ENCODE data around the gene POU6F1.

The POU6F1 gene

DNA sequence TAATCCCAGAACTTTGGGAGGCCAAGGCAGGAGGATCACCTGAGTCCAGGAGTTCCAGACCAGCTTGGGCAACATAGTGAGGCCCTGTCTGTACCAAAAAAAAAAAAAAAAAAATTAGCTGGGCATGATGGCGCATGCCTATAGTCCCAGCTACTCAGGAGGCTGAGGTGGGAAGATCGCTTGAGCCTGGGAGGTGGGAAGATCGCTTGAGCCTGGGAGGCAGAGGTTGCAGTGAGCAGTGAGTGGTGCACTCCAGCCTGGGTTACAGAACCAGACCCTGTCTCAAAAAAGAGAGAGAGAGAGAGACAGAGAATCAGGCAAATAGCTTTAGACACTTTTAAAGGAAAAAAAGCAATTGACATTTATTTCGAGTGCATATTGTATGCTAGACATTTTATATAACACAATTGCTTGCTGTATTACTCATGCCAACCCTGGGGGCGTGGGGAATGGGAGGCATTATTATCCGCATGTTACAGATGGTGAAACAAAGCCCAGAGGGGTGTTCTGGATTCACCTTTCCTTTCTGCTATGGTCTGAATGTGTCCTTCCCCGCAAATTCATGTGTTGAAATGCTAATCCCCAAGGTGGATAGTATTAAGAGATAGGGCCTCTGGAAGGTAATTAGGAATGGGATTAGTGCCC lies 9.7 kb downstream of the POU6F1 start:
- ChIA-PET CTCF (interaction anchor here (1.1 kb wide), 1 partner anchor 10 kb away, joined by 4 read pairs; no protein-coding TSS in a partner anchor), POLR2A (no interaction called here)
- H3K36me3 ChIP-seq (ENCODE audit: control insufficient read depth in 2 of 2, insufficient read depth in 1 of 2, low read length in 2 of 2) = peaks cover 0 to 7% of the 10 kb centered on the region in 2 experiments
- no peaks in the 10 kb centered on the region for H3K4me1 ChIP-seq (ENCODE audit: control insufficient read depth, insufficient read depth, low read length)
- no peak overlapping the region for H3K4me3 ChIP-seq (ENCODE audit: low read depth, low read length)
- TF ChIP-seq IKZF3 (tag by site-specific recombination; IDR thresholded peaks at IDR 0.05) = no peak
- TF ChIP-seq ZFHX2 (tag by site-specific recombination; conservative IDR thresholded peaks at IDR 0.05) = peak; percentile 20; the same call in 1 of the 2 replicates
- TF ChIP-seq EGR2 (tag by site-specific recombination; IDR thresholded peaks at IDR 0.05; ENCODE audit: low read depth) = 0 out of 2 replicates have a peak, but pooled peaks have one; percentile 27
- no peak for TF ChIP-seq REPIN1 (tag by site-specific recombination; IDR thresholded peaks at IDR 0.05; ENCODE audit: low read depth)
- TF ChIP-seq, protein P1, sequence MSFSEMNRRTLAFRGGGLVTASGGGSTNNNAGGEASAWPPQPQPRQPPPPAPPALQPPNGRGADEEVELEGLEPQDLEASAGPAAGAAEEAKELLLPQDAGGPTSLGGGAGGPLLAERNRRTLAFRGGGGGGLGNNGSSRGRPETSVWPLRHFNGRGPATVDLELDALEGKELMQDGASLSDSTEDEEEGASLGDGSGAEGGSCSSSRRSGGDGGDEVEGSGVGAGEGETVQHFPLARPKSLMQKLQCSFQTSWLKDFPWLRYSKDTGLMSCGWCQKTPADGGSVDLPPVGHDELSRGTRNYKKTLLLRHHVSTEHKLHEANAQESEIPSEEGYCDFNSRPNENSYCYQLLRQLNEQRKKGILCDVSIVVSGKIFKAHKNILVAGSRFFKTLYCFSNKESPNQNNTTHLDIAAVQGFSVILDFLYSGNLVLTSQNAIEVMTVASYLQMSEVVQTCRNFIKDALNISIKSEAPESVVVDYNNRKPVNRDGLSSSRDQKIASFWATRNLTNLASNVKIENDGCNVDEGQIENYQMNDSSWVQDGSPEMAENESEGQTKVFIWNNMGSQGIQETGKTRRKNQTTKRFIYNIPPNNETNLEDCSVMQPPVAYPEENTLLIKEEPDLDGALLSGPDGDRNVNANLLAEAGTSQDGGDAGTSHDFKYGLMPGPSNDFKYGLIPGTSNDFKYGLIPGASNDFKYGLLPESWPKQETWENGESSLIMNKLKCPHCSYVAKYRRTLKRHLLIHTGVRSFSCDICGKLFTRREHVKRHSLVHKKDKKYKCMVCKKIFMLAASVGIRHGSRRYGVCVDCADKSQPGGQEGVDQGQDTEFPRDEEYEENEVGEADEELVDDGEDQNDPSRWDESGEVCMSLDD (tag by site-specific recombination; IDR thresholded peaks at IDR 0.05) = no peak
- no peak overlapping the region for H3K27ac ChIP-seq (ENCODE audit: extremely low read depth, low read depth, low read length)
- H3K9me3 ChIP-seq (ENCODE audit: control insufficient read depth, insufficient read depth, low read depth, low read length) = no peaks in the 10 kb centered on the region

DNA sequence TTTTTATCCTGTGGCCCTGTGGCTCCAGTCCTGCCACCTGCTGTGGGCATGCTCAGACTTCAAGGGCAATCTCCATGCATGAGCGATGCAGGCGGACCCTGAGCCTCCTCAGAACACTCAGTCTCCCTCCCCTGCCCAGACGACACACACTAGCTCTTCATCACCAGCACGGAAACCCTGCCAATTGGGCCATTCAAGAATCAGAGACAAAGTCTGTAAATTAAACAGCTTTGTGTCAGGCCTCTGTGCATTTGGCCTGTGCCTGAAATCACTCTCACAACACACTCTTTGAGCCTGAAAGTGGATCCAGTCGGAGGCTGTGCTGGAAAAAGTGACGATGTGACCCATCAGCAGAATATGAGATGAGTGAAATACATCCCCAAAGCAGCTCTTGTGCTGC lies 12.5 kb downstream of the POU6F1 start:
- no peak for TF ChIP-seq ZNF548 (tag by site-specific recombination; IDR thresholded peaks at IDR 0.05)
- TF ChIP-seq ZNF843 (tag by site-specific recombination; IDR thresholded peaks at IDR 0.05) = no peak
- TF ChIP-seq, protein P2, sequence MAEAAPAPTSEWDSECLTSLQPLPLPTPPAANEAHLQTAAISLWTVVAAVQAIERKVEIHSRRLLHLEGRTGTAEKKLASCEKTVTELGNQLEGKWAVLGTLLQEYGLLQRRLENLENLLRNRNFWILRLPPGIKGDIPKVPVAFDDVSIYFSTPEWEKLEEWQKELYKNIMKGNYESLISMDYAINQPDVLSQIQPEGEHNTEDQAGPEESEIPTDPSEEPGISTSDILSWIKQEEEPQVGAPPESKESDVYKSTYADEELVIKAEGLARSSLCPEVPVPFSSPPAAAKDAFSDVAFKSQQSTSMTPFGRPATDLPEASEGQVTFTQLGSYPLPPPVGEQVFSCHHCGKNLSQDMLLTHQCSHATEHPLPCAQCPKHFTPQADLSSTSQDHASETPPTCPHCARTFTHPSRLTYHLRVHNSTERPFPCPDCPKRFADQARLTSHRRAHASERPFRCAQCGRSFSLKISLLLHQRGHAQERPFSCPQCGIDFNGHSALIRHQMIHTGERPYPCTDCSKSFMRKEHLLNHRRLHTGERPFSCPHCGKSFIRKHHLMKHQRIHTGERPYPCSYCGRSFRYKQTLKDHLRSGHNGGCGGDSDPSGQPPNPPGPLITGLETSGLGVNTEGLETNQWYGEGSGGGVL (tag by site-specific recombination; IDR thresholded peaks at IDR 0.05) = no peak
- TF ChIP-seq ZNF560 (tag by site-specific recombination; IDR thresholded peaks at IDR 0.05; ENCODE audit: borderline replicate concordance) = no peak
- no peak for TF ChIP-seq ZNF830 (tag by site-specific recombination; IDR thresholded peaks at IDR 0.05; ENCODE audit: low read depth)
- no peak for TF ChIP-seq HOXA7 (CRISPR knock-in tag; IDR thresholded peaks at IDR 0.05; ENCODE audit: borderline replicate concordance)
- TF ChIP-seq, protein P3, sequence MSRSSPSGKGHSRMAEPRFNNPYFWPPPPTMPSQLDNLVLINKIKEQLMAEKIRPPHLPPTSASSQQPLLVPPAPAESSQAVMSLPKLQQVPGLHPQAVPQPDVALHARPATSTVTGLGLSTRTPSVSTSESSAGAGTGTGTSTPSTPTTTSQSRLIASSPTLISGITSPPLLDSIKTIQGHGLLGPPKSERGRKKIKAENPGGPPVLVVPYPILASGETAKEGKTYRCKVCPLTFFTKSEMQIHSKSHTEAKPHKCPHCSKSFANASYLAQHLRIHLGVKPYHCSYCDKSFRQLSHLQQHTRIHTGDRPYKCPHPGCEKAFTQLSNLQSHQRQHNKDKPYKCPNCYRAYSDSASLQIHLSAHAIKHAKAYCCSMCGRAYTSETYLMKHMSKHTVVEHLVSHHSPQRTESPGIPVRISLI (tag by site-specific recombination; IDR thresholded peaks at IDR 0.05) = no peak
- no peak for TF ChIP-seq ZNF529 (tag by site-specific recombination; IDR thresholded peaks at IDR 0.05; ENCODE audit: insufficient replicate concordance)
- no peak for TF ChIP-seq ZNF596 (tag by site-specific recombination; IDR thresholded peaks at IDR 0.05)
- TF ChIP-seq KLF9 (tag by site-specific recombination; IDR thresholded peaks at IDR 0.05; ENCODE audit: low read depth) = no peak
- TF ChIP-seq, protein P4, sequence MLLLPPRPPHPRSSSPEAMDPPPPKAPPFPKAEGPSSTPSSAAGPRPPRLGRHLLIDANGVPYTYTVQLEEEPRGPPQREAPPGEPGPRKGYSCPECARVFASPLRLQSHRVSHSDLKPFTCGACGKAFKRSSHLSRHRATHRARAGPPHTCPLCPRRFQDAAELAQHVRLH (tag by site-specific recombination; IDR thresholded peaks at IDR 0.05) = no peak
- no peaks in the 10 kb centered on the region for H3K4me1 ChIP-seq (ENCODE audit: control insufficient read depth, insufficient read depth, low read length)
- no peaks in the 10 kb centered on the region for H3K9me3 ChIP-seq (ENCODE audit: control insufficient read depth, insufficient read depth, low read depth, low read length)
- no peak overlapping the region for H3K27ac ChIP-seq (ENCODE audit: extremely low read depth, low read depth, low read length)
- no peak overlapping the region for H3K4me3 ChIP-seq (ENCODE audit: low read depth, low read length)
- H3K36me3 ChIP-seq (ENCODE audit: control insufficient read depth in 2 of 2, insufficient read depth in 1 of 2, low read length in 2 of 2) = peaks cover 0 to 7% of the 10 kb centered on the region in 2 experiments
- POLR2A ChIA-PET = interaction anchor here (1.3 kb wide), 1 partner anchor 12 kb away, joined by 7 read pairs; the partner anchor contains the start of gene POU6F1
- CTCF ChIA-PET = interaction anchor here (0.6 kb wide), 1 partner anchor 374 kb away, joined by 3 read pairs; no protein-coding TSS in a partner anchor

All from HEK293 (cell line).